Ascending aorta (tissue), 2 donors: ENCODE measurements around the gene TRAM2. TPM values are rescaled to one million over a fixed set of nuclear protein-coding genes. Genes with fewer than 3 reads are reported as not detected.

Source experiments
- DNase-seq, 2 donors: peaks; one replicate each; pipeline ENCODE4 v3.0.0-alpha.2; 2019; ENCODE audit warnings: low spot score in 2 of 2
- H3K27ac ChIP-seq, 2 donors: fragments of 200-600 bp; sonication (generic); one replicate each; pipeline ENCODE4 v1.5.1; 2016 to 2017; ENCODE audit warnings: mild to moderate bottlenecking in 1 of 2
- H3K27me3 ChIP-seq: fragments of 200-600 bp; sonication (generic); one replicate; pipeline ENCODE4 v1.5.1; 2017
- H3K36me3 ChIP-seq, 2 donors: fragments of 200-600 bp; sonication (generic); one replicate each; pipeline ENCODE4 v1.5.1; 2016
- H3K4me1 ChIP-seq, 2 donors: fragments of 200-600 bp; sonication (generic); one replicate each; pipeline ENCODE4 v1.5.1; 2016 to 2017; ENCODE audit warnings: mild to moderate bottlenecking in 1 of 2
- H3K4me3 ChIP-seq, 2 donors: fragments of 200-600 bp; sonication (generic); one replicate each; pipeline ENCODE4 v1.5.1; 2016 to 2017; ENCODE audit warnings: mild to moderate bottlenecking in 1 of 2
- H3K9me3 ChIP-seq, 2 donors: fragments of 200-600 bp; sonication (generic); one replicate each; pipeline ENCODE4 v1.5.1; 2016
- CTCF ChIP-seq, 3 experiments: fragments of 200-600 bp in 2 of 3; fragments of 450-650 bp in 1 of 3; sonication (generic) in 2 of 3; IDR thresholded peaks; one replicate each; pipeline ENCODE4 v1.5.1; 2016 to 2019; ENCODE audit warnings: antibody characterized with exemption in 3 of 3, mild to moderate bottlenecking in 1 of 3, moderate library complexity in 1 of 3
- intact Hi-C: fragments of 100-400 bp; cut with DNase I; formaldehyde crosslinking; loops from one replicate; pipeline ENCODE4 v1.15.1; 2023
- total RNA-seq: library from RNA; depleted of rRNA; stranded (reverse); fragments of >200 nt; gene quantifications from one replicate; pipeline ENCODE4 v1.1.0, GENCODE V29; 2016

Gene TRAM2
- 32.6 TPM for total RNA-seq

GRCh38 chr6:52577022-52577777 lies at the start of gene TRAM2:
TSS of gene TRAM2 (minus strand) at chr6:52577060. CDS start at chr6:52576915, 145 bp downstream.
- intact Hi-C loops, result loop anchor here (1.0 to 10.0 kb wide), 9 partner anchors 18 to 488 kb away; partner anchors contain the start of genes EFHC1, FBXO9, GSTA4 and MCM3
- TF ChIP-seq CTCF (IDR thresholded peaks at IDR 0.05), result no peak
- H3K4me3 ChIP-seq, result peak within 1 kb of the TSS; percentile 82 to 88
- no peaks in the 10 kb centered on the region for H3K9me3 ChIP-seq
- peak within 1 kb of the TSS; percentile 99 to 100 for H3K27ac ChIP-seq
- H3K27me3 ChIP-seq, result no peaks in the 10 kb centered on the region
- DNase-seq, result peak; percentile 16 to 89
- H3K36me3 ChIP-seq, result no peaks in the 10 kb centered on the region
- peaks cover 3 to 26% of the 10 kb centered on the region in 2 donors for H3K4me1 ChIP-seq

- H3K9me3 ChIP-seq, result no peaks in the 10 kb centered on the region
- H3K27me3 ChIP-seq, result no peaks in the 10 kb centered on the region
- H3K27ac ChIP-seq, result no peak overlapping the region
- no peak overlapping the region for H3K4me3 ChIP-seq
- no peak for DNase-seq
- intact Hi-C loops, result no loop called here
- TF ChIP-seq CTCF (IDR thresholded peaks at IDR 0.05), result no peak
- no peaks in the 10 kb centered on the region for H3K4me1 ChIP-seq
- H3K36me3 ChIP-seq, result no peaks in the 10 kb centered on the region
Measured at GRCh38 chr6:52622810-52623209, 46.0 kb upstream of the TRAM2 start.

GRCh38 chr6:52621631-52622030 lies 44.8 kb upstream of the TRAM2 start:
- H3K36me3 ChIP-seq, result no peaks in the 10 kb centered on the region
- H3K27ac ChIP-seq, result no peak overlapping the region
- H3K4me1 ChIP-seq, result no peaks in the 10 kb centered on the region
- TF ChIP-seq CTCF (IDR thresholded peaks at IDR 0.05), result no peak
- intact Hi-C loops, result no loop called here
- DNase-seq, result no peak
- no peaks in the 10 kb centered on the region for H3K9me3 ChIP-seq
- H3K27me3 ChIP-seq, result no peaks in the 10 kb centered on the region
- H3K4me3 ChIP-seq, result no peak overlapping the region

- no peaks in the 10 kb centered on the region for H3K4me1 ChIP-seq
- H3K27ac ChIP-seq, result no peak overlapping the region
- no peak overlapping the region for H3K4me3 ChIP-seq
- no peaks in the 10 kb centered on the region for H3K9me3 ChIP-seq
- H3K36me3 ChIP-seq, result no peaks in the 10 kb centered on the region
- no peak for TF ChIP-seq CTCF (IDR thresholded peaks at IDR 0.05)
- intact Hi-C loops, result no loop called here
- H3K27me3 ChIP-seq, result no peaks in the 10 kb centered on the region
- DNase-seq, result no peak
Measured at GRCh38 chr6:52620906-52621190, 44.0 kb upstream of the TRAM2 start.

GRCh38 chr6:52620055-52620905 lies 43.4 kb upstream of the TRAM2 start:
- DNase-seq, result no peak
- Histone ChIP-seq H3K27ac (no peak overlapping the region), H3K36me3 (no peaks in the 10 kb centered on the region), H3K27me3 (no peaks in the 10 kb centered on the region), H3K4me3 (no peak overlapping the region), H3K9me3 (no peaks in the 10 kb centered on the region), H3K4me1 (no peaks in the 10 kb centered on the region)
- no peak for TF ChIP-seq CTCF (IDR thresholded peaks at IDR 0.05)
- intact Hi-C loops, result no loop called here
